Measurements from ENCODE around the gene CSN3. TPM values are rescaled to one million over a fixed set of nuclear protein-coding genes. Genes with fewer than 3 reads are reported as not detected.
"Not testable (repeated sequence)": the region's sequence is repeated elsewhere in the genome, so short reads cannot be mapped to it uniquely, and the experiment has no call there.

CSN3 gene
- total RNA-seq, 1 donor = not detected

GRCh38 chr4:70197842-70198241 lies 44.6 kb upstream of the CSN3 start:
- H3K4me2 ChIP-seq (ENCODE audit: insufficient read depth, low read length) = no peak overlapping the region
- no peak for DNase-seq (ENCODE audit: insufficient read length, low spot score, missing footprints)
- H3K4me3 ChIP-seq (ENCODE audit: insufficient read depth, low read length) = no peak overlapping the region
- H4K20me1 ChIP-seq (ENCODE audit: insufficient read depth, low read length) = no peaks in the 10 kb centered on the region
- H3K79me2 ChIP-seq (ENCODE audit: insufficient read depth, low read length) = no peaks in the 10 kb centered on the region
- TF ChIP-seq CTCF (IDR thresholded peaks at IDR 0.05; ENCODE audit: extremely low read depth, low read depth, low read length) = no peak
- no peak overlapping the region for H3K27ac ChIP-seq (ENCODE audit: low read depth, low read length)
- H2AFZ ChIP-seq (ENCODE audit: low read length) = no peak overlapping the region
- H3K36me3 ChIP-seq (ENCODE audit: insufficient read depth, low read length) = no peaks in the 10 kb centered on the region
- no peaks in the 10 kb centered on the region for H3K4me1 ChIP-seq (ENCODE audit: insufficient read depth, low read length)
- no peaks in the 10 kb centered on the region for H3K9me3 ChIP-seq (ENCODE audit: low read depth, low read length)
- no peaks in the 10 kb centered on the region for H3K27me3 ChIP-seq (ENCODE audit: insufficient read depth, low read length)

- Histone ChIP-seq H3K4me3 (ENCODE audit: insufficient read depth, low read length) (no peak overlapping the region), H4K20me1 (ENCODE audit: insufficient read depth, low read length) (no peaks in the 10 kb centered on the region), H3K27me3 (ENCODE audit: insufficient read depth, low read length) (no peaks in the 10 kb centered on the region), H3K4me2 (ENCODE audit: insufficient read depth, low read length) (no peak overlapping the region), H3K36me3 (ENCODE audit: insufficient read depth, low read length) (no peaks in the 10 kb centered on the region), H3K79me2 (ENCODE audit: insufficient read depth, low read length) (no peaks in the 10 kb centered on the region), H3K9me3 (ENCODE audit: low read depth, low read length) (no peaks in the 10 kb centered on the region), H3K4me1 (ENCODE audit: insufficient read depth, low read length) (no peaks in the 10 kb centered on the region), H2AFZ (ENCODE audit: low read length) (no peak overlapping the region), H3K27ac (ENCODE audit: low read depth, low read length) (no peak overlapping the region)
- DNase-seq (ENCODE audit: insufficient read length, low spot score, missing footprints) = no peak
- no peak for TF ChIP-seq CTCF (IDR thresholded peaks at IDR 0.05; ENCODE audit: extremely low read depth, low read depth, low read length)
These were observed 38.8 kb upstream of the CSN3 start for GRCh38 chr4:70203601-70204000.

- not testable (repeated sequence) for H3K4me1 ChIP-seq (ENCODE audit: insufficient read depth, low read length)
These were observed 29.6 kb upstream of the CSN3 start for GRCh38 chr4:70212752-70213151.

GRCh38 chr4:70216109-70216508 lies 26.3 kb upstream of the CSN3 start:
- DNase-seq (ENCODE audit: insufficient read length, low spot score, missing footprints); H3K27me3 ChIP-seq (ENCODE audit: insufficient read depth, low read length); H3K79me2 ChIP-seq (ENCODE audit: insufficient read depth, low read length); H2AFZ ChIP-seq (ENCODE audit: low read length); H3K4me2 ChIP-seq (ENCODE audit: insufficient read depth, low read length); H3K27ac ChIP-seq (ENCODE audit: low read depth, low read length); H3K4me1 ChIP-seq (ENCODE audit: insufficient read depth, low read length); H3K4me3 ChIP-seq (ENCODE audit: insufficient read depth, low read length); H3K36me3 ChIP-seq (ENCODE audit: insufficient read depth, low read length); H4K20me1 ChIP-seq (ENCODE audit: insufficient read depth, low read length); H3K9me3 ChIP-seq (ENCODE audit: low read depth, low read length): not testable (repeated sequence)

More at GRCh38 chr4:70212752-70213151, 29.6 kb upstream of the CSN3 start:
- not testable (repeated sequence) for DNase-seq (ENCODE audit: insufficient read length, low spot score, missing footprints); H3K4me3 ChIP-seq (ENCODE audit: insufficient read depth, low read length); H2AFZ ChIP-seq (ENCODE audit: low read length); H3K79me2 ChIP-seq (ENCODE audit: insufficient read depth, low read length); H4K20me1 ChIP-seq (ENCODE audit: insufficient read depth, low read length); H3K36me3 ChIP-seq (ENCODE audit: insufficient read depth, low read length); H3K9me3 ChIP-seq (ENCODE audit: low read depth, low read length); H3K27ac ChIP-seq (ENCODE audit: low read depth, low read length); H3K4me2 ChIP-seq (ENCODE audit: insufficient read depth, low read length); H3K27me3 ChIP-seq (ENCODE audit: insufficient read depth, low read length)

- H3K27me3 ChIP-seq (ENCODE audit: insufficient read depth, low read length); H3K27ac ChIP-seq (ENCODE audit: low read depth, low read length); DNase-seq (ENCODE audit: insufficient read length, low spot score, missing footprints); H3K4me3 ChIP-seq (ENCODE audit: insufficient read depth, low read length); H4K20me1 ChIP-seq (ENCODE audit: insufficient read depth, low read length); H3K9me3 ChIP-seq (ENCODE audit: low read depth, low read length); H3K79me2 ChIP-seq (ENCODE audit: insufficient read depth, low read length); H3K36me3 ChIP-seq (ENCODE audit: insufficient read depth, low read length); H3K4me1 ChIP-seq (ENCODE audit: insufficient read depth, low read length); H3K4me2 ChIP-seq (ENCODE audit: insufficient read depth, low read length); H2AFZ ChIP-seq (ENCODE audit: low read length): not testable (repeated sequence)
These were observed 25.8 kb upstream of the CSN3 start for GRCh38 chr4:70216550-70216949.

- not testable (repeated sequence) for DNase-seq (ENCODE audit: insufficient read length, low spot score, missing footprints); H3K4me3 ChIP-seq (ENCODE audit: insufficient read depth, low read length); H3K79me2 ChIP-seq (ENCODE audit: insufficient read depth, low read length)
These were observed 21.0 kb upstream of the CSN3 start for GRCh38 chr4:70221389-70221788.

GRCh38 chr4:70221818-70222217 lies 20.6 kb upstream of the CSN3 start:
- not testable (repeated sequence) for DNase-seq (ENCODE audit: insufficient read length, low spot score, missing footprints); H4K20me1 ChIP-seq (ENCODE audit: insufficient read depth, low read length); H3K27ac ChIP-seq (ENCODE audit: low read depth, low read length); H3K9me3 ChIP-seq (ENCODE audit: low read depth, low read length); H3K79me2 ChIP-seq (ENCODE audit: insufficient read depth, low read length); H2AFZ ChIP-seq (ENCODE audit: low read length); H3K36me3 ChIP-seq (ENCODE audit: insufficient read depth, low read length); H3K4me1 ChIP-seq (ENCODE audit: insufficient read depth, low read length); H3K4me3 ChIP-seq (ENCODE audit: insufficient read depth, low read length); H3K27me3 ChIP-seq (ENCODE audit: insufficient read depth, low read length); H3K4me2 ChIP-seq (ENCODE audit: insufficient read depth, low read length)

More at GRCh38 chr4:70221389-70221788, 21.0 kb upstream of the CSN3 start:
- not testable (repeated sequence) for H3K27ac ChIP-seq (ENCODE audit: low read depth, low read length); H3K4me1 ChIP-seq (ENCODE audit: insufficient read depth, low read length); H3K9me3 ChIP-seq (ENCODE audit: low read depth, low read length); H3K36me3 ChIP-seq (ENCODE audit: insufficient read depth, low read length); H3K4me2 ChIP-seq (ENCODE audit: insufficient read depth, low read length); H2AFZ ChIP-seq (ENCODE audit: low read length); H3K27me3 ChIP-seq (ENCODE audit: insufficient read depth, low read length); H4K20me1 ChIP-seq (ENCODE audit: insufficient read depth, low read length)

Data from osteoblast (primary cell).